ENCODE measurements around the gene CCND1.

DNA sequence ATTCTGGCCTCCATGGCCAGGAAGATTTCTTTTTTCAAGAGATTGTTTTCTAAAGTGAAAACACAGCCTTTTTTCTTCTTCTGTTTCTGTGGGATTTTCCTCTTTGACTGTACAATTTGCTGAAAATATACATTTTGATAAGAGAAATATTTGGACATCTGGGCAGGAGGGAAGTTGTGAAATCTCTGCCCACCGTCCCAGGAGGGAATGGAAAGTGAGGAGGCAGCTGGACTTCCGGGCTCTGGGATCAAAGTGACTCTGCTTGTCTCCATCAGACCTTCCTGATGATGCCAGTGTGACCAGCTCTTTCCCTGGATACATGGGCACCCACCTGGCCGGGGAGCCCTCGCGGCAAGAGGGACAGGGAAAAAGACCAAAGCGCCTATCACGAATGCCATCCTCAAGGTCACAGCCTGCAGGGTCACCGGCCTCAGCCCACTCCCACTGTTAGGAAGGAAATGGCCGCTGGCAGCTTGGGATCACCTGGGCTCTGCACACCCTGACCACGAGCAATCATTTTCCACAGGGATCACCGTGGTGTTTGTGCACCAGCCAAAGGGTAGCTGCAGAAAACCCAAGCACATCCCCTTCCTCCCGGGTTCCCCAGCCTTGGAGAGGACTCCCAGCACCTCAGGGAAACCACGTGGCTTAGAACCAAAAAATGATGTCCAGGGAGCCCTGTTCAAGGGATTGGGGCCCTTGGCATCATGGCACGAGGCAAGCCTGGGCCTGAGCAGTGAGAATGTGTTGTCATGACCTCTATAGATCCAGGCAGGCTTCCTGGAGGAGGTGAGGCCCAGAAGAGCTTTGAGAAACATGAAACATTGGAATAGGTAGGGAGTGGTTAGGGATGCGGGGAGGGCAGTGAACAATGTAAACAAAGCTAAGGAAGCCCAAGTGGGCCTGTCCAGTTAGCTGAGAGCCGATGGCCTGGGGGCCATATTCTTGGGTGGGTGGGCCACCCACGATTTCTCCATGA, 29.1 kb upstream of the CCND1 start:
- TF ChIP-seq, protein P1, sequence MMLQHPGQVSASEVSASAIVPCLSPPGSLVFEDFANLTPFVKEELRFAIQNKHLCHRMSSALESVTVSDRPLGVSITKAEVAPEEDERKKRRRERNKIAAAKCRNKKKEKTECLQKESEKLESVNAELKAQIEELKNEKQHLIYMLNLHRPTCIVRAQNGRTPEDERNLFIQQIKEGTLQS (IDR thresholded peaks at IDR 0.05; ENCODE audit: borderline replicate concordance, extremely low read depth, low read depth, low read length), result no peak
- no peak for TF ChIP-seq CEBPB (IDR thresholded peaks at IDR 0.05; ENCODE audit: borderline replicate concordance in 1 of 2, low read depth in 2 of 2, low read length in 2 of 2)
- no peak for TF ChIP-seq SIN3A (IDR thresholded peaks at IDR 0.05; ENCODE audit: low read depth, low read length)
- TF ChIP-seq POLR2A (IDR thresholded peaks at IDR 0.05; ENCODE audit: low read depth, low read length), result no peak
- TF ChIP-seq SPI1 (IDR thresholded peaks at IDR 0.05; ENCODE audit: borderline replicate concordance, insufficient read depth, low read depth, low read length), result no peak
- TF ChIP-seq, protein P2, sequence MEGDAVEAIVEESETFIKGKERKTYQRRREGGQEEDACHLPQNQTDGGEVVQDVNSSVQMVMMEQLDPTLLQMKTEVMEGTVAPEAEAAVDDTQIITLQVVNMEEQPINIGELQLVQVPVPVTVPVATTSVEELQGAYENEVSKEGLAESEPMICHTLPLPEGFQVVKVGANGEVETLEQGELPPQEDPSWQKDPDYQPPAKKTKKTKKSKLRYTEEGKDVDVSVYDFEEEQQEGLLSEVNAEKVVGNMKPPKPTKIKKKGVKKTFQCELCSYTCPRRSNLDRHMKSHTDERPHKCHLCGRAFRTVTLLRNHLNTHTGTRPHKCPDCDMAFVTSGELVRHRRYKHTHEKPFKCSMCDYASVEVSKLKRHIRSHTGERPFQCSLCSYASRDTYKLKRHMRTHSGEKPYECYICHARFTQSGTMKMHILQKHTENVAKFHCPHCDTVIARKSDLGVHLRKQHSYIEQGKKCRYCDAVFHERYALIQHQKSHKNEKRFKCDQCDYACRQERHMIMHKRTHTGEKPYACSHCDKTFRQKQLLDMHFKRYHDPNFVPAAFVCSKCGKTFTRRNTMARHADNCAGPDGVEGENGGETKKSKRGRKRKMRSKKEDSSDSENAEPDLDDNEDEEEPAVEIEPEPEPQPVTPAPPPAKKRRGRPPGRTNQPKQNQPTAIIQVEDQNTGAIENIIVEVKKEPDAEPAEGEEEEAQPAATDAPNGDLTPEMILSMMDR (IDR thresholded peaks at IDR 0.05 in 2 of 3, conservative IDR thresholded peaks at IDR 0.05 in 1 of 3; ENCODE audit: control insufficient read depth in 2 of 3, extremely low read depth in 1 of 3, insufficient read depth in 1 of 3, low read depth in 3 of 3, low read length in 3 of 3), result no peak
